Measurements from ENCODE around the gene SGPL1.
"Not testable (repeated sequence)": the region's sequence is repeated elsewhere in the genome, so short reads cannot be mapped to it uniquely, and the experiment has no call there.

Gene SGPL1

DNA sequence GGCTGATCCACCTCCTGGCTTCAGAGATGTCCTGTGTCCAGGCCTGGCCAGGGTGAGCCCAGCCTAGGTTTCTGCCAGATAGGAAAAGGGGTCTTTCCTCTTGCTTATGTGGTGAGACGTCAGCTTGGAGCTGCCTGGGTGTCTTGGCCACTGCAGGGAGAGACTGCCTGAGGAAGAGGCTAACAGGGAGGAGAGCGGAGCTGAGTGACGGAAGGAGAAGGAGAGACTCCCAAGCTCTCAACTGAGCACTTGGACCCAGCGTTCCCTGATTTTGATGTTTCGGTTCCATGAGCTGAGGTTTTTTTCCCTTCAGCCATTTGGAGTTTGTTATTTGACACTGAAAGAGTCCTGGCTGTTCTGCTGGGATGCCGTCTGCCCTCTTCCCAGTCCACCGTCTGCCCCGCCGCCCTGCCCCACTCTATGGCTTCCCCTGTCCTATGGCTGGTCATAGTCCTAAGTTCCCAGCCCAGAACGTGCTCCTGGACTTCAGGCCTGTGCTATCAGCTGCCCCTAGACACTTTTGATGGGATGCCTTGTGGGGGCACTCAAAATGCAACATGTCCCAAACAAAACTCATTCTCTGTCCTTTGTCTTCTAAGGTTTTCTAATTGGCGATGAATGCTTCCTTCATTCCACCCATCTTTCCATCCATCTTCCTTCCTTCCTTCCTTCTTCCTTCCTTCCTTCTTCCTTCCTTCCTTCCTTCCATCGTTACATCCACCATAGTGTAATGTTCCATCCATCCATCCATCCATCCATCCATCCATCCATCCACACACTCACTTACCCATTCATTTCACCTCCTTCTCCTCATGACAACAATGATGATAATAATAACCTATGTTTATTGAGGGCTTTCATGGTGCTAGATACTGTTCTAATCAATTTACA, 92.9 kb downstream of the SGPL1 start:
- no peak for DNase-seq

DNA sequence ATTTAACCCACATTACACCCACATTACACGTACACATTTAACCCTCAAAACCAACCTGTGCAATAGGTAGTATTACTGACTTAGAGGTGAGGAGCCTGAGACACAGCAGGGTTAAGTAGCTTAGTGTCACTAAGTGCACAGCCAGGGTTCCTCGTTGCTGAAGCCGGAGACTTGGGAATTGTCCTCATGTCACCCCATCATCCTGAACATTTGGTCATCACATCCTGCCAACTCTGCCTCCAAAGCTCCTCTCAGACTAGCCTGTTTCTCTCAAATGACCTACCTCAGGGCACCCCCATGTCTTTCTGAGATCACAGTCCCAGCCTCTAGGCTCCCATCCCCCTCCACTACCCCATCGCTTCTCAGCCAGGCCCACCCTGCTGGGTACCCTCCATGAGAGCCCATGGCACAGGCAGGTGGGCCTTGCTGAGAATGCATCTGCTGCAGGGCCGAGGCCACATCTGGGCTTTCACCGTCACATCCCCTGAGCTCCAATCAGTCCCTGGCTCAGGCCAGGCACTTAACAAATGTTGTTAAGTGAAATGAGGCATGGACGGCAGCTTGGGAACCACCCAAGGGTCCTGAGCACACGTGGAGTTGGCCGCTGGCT, 93.7 kb downstream of the SGPL1 start:
- no peak for DNase-seq

DNA sequence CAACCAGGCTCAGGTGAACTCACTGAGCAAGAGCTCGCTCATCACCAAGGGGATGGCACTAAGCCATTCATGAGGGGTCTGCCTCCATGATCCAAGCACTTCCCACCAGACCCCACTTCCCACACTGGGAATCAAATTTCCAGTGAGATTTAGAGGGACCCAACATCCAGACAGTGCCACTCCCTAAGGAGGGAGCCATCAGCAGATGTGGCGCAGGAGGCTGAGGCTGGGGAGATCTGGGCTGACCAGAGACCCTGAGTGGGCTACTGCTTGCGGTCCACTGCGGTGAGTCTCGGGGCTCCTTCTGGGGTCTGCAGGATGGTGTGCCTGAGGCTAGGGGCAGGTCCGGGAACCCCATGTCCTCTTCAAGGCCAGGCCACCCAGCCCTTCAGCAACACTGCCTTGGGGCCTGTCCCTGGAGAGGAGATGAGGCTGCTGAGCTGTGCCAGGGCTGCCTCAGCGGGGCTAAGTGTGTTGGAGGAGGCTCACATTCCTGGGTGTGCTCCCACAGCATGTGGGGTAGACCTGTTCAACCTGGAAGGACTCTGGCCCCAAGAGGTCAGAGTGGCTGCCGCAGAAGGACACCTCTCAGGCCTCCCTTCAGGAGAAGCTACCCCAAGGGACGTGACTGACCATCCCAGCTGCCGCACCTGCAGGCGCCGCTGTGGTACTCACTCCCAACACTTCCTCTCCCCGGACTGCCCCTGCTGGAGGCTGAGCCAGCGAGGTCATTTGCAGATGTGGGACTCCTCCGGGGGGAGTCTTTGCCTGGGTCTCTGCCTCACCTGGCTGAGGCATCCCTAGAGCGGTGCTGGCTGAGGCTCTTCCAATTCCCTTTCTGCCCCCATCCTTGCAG, 95.0 kb downstream of the SGPL1 start:
- no peak for DNase-seq

DNA sequence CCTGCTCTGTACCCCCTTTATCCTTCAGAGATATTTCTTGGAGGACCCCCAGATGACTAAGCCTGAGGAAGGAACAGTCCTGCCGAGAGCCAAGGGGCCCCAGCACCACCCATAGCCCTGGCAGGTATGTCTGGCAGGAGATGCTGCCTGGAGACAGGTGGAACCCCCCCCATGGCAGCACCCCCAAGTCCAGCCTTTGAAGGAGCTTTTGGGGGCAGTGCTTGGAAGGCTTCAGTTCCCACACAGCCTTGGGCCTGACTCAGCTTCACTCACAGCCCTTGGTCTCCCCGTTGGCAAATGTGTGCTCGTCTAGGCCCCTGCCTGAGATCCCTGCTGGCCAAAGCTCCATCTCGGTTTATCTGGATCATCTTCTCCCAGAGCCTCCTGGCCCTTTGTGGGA, 95.6 kb downstream of the SGPL1 start:
- DNase-seq, result no peak

DNA sequence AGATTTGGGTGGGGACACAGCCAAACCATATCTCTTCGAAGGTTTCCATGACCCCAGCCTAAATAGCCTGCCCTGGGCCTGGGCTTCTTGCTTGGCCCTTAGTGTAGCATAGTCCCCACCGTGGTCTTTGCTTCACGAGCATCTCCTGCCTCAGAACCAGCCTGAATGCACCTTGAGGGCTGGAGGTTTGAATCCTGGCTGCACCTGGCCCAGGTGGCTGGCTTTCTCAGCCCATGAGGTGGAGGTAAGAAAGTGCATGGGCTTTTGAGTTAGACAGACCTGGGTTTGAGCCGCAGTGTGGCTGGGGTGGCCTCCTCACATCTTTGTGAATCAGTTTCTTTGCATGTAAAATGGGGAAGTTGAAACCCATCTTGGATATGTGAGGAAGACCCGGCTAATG, 96.8 kb downstream of the SGPL1 start:
- DNase-seq, result no peak

DNA sequence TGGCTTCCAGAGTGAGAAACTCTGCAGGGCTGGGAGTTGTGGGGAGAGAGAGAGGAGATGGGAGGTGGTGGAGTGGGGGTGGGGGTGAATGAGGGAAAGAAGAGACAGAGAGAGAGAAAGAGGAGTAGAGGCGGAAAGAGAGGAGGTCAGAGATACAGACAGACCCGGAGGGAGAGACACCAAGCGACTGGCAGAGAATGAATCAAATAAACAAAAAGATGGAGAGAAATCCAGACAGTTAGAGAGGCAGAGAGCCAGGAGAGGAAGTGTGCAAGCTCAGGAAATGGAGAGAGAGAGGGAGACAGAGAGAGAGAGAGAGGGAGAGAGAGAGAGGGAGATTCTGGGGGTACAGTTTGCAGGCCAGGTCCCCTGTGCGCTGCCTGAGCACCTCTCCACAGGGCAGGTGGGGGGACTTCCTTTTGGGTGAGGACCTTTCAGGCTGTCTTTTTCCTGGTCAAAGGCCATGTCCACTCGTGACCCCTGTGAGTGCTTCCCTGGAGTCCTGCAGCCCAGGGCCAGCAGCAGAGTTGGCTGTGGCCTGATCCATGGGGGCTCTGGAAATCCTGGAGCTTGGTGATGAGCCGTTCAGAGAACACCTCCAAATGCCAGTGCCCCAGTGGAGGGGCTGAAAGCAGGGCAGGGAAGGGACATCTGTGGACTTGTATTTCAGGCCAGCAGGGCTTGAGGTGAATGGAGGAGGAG, 97.6 kb downstream of the SGPL1 start:
- DNase-seq, result no peak

DNA sequence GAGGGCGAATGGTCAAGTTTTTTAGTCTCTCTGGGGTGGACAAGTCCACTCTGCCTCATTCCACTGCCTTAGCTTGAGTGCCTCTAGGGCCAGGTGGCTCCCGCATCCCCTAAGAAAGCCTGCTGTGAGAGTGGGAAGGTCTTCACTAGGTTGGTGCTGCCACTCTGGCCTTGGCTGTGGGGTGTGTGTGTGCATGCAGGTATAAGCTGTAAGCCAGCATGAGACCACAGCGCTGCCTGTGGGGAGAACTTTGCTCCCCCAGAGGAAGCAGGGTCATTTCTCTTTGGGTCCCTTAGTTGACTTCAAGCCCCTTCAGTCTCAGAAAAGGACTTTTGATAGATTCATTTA, 98.1 kb downstream of the SGPL1 start:
- no peak for DNase-seq

DNA sequence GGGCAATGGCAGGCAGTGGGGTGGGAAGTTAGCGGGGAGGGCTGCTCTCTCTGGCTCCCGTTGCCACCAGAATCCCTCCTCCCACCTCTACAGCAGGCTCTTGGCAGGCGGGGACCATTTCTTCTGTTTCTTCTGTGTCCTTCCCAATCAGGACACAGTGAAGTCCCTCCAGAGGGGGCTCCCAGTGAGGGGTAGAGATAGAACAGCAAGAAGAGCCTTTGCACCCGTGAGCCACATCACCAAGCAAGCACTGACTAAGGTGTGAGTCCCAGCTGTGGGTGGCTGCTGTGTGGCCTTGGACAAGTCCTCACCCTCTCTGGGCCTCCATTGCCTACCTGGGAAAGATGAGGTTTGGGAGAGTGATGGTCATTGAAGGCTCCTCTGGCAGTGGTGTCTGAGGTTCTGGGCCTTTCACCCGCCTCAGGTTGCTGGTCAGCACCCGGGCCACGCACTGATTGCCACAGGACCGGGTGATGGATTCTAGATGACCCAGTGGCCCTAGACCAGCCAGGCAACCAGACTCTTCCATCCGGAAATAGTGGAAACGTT, 98.6 kb downstream of the SGPL1 start:
- no peak for DNase-seq

DNA sequence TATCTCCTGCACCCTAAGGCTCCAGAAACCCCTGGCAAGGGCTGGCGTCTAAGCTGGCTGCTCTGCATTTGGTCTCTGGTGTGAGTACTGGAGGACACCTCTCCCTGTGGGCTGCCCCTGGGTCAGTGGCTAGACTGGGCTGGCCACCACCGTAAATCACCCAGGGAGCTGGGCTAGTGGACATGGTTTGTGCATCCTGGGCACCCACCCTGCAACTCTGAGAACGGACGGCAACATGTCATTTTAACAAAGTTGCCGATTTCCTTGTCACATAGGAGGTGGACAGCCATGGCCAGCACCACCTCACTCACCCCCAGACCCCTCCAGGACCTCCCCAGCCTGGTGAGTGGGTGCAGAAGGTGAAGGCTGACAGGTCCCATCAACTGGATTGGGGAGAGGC, 99.5 kb downstream of the SGPL1 start:
- no peak for DNase-seq

DNA sequence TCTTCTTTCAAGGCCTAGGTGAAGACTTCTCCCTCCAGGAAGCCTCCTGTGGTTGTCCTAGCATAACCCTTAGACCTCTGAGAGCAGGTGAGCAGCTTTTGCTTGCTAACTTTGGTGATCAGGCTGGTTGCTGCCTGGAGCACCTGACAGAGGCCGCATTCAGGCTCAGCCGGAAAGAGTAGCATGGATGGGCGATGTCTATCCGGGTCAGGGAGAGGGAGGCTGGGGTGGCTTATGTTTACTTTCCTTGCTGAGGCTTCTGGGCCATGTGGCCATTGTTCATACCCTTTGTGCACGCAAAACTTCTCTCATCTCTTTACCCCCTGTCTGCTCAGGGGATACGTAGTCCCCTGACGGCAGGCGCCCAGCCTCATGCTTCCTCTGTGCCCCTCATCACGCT, 100.1 kb downstream of the SGPL1 start:
- no peak for DNase-seq

DNA sequence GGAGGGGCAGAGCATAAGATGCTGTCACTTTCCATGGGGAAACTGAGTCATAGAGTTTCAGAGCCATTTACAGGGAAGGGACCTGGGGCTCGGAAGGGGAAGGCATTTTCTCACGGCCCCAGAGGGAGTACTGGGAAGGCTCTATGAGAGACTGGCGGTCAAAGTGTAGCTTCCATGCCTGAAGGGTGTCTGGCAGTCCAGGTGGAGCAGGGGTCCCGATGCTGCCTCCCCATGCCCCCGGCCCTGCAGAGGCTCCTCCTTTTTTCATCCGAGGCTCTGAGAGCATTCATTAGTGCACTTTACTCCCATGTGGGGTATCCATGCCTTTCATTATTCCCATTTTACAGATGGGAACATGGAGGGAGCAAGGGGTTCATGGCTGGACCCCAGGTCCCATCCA, 100.5 kb downstream of the SGPL1 start:
- no peak for DNase-seq

DNA sequence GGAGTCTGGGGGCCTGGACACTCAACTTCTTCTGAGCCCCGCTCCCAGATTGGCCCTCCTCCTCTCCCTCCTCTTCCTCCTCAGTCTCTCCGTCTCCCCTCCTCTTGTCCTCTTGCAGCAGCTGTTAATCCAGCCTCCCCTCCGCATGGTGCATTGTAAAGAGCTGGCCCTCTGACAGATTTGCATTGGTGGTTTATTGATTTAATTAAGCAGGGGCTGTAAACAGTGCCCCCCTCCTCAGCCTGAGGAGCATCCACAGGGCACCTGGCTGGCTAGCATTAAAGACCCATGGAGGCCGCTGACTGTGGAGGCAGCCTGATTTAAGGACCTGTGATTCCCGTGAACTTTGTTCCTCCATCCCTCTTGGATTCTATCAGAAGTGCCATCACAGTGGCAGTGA, 101.5 kb downstream of the SGPL1 start:
- DNase-seq, result no peak

DNA sequence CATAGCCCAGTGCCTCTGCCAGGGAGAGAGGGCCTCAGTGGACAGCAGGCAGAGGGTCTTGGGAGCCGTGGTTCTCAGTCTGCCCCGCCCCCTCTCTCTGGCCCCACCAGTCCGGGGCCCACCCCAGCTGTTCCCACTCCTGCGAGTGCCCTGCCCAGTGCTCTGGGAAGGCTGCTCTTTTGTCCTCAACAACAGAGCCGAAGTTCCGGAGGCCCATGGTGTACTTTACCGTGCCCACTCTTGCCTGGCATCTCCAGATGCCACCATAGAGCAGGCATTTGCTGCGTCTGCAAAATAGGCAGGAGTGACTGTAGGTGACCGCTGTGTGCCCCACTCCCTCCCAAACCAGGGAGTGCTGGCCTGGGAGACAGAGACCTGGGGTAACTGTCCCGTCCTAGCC, 101.9 kb downstream of the SGPL1 start:
- no peak for DNase-seq

DNA sequence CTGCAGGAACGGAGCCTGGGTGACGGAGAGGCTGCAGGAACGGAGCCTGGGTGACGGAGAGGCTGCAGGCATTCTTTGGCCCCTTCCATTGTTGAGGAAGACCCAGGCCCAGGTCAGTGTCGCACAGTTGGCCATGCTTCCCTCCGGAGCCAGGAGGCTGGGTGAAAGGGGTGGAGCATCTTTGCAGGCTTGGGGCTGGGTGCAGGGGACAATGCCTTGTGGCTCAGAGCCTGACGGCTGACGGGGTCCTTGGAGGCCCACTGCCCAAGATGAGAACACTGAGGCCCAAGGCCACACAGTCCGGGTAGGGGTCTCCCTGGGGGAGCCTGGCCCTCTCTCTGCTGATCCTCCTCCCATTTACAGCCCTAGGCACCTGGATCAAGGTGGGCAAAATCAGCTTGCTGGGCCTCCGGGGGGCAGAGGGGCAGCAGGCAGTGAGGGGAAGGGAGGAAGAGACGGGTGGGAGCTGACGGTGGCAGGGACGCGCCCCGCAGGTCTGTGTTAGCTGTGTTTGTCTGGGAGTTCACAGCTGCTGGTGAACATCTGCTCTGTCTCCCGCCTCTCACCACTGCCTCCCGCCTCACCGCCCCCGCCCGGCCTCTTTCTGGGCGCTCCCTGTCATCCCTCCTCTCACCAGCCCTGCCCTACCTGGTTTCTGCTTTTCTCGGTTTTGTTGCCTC, 103.2 kb downstream of the SGPL1 start:
- DNase-seq, result no peak

DNA sequence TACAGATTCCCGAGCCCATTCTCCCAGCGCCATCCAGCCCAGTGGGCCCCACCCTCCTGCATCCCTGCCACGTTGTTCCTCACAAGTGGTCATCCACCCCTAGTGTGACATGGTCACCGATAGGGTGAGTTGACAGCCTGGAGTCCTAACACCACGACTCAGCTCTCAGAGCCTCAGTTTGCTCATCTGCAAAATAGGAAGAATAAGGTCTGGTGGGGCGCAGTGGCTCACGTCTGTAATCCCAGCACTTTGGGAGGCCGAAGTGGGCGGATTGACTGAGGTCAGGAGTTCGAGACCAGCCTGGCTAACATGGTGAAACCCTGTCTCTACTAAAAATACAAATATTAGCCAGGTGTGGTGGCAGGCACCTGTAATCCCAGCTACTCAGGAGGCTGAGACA, 104.2 kb downstream of the SGPL1 start:
- DNase-seq, result not testable (repeated sequence)

DNA sequence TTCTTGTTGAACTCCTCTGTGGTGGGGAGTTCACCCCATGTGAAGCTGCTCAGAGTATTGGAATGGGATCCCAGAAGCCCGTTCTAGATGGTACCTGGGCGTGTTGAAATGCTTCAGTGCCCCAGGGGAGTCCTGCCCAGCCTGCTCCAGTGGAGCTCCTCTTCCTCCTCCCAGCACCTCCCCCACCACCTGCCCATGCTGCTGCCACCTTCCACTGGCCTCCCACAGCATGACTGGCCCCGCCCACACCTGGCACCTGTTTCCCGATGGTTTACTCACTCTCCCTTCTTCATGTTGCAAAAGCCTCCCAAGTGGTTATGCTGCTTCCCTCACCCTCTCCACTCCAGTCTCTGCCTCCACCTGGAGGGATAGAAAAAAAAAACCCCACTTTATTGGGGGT, 104.8 kb downstream of the SGPL1 start:
- DNase-seq, result no peak

DNA sequence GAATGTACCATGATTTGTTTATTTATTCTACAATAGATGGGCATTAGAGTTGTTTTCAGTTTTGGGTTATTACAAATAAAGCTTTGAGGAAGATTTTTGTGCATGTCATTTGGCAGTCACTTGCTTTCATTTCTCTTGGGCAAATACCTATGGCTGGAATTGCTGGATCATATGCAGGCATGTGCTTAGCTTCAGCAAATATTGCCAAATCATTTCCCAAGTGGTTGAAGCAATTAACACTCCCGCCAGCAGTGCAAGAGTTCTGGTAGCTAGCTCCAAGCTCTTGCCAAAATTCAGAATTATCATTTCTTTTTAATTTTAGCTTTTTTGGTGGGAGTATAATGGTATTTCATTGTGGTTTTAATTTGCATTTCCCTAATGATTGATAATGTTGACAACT, 105.5 kb downstream of the SGPL1 start:
- no peak for DNase-seq

DNA sequence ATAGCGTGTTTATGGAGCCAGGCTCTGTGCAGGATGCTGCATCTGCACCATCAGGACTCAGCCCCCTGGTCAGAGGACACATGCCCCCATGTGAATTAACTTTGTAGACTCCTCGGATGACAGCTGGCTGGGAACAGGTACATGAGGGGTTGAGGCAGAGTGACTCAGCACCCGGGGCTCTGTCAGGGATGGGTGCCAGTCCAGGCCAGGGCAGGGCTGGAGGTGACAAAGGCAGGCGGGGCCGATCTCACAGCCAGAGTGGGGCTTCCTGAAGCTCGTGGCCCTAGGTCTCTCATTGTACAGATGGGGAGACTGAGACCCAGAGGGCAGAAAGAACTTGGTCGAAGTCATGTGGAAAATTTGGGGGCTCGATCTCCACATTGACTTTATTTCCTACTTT, 107.9 kb downstream of the SGPL1 start:
- no peak for DNase-seq

DNA sequence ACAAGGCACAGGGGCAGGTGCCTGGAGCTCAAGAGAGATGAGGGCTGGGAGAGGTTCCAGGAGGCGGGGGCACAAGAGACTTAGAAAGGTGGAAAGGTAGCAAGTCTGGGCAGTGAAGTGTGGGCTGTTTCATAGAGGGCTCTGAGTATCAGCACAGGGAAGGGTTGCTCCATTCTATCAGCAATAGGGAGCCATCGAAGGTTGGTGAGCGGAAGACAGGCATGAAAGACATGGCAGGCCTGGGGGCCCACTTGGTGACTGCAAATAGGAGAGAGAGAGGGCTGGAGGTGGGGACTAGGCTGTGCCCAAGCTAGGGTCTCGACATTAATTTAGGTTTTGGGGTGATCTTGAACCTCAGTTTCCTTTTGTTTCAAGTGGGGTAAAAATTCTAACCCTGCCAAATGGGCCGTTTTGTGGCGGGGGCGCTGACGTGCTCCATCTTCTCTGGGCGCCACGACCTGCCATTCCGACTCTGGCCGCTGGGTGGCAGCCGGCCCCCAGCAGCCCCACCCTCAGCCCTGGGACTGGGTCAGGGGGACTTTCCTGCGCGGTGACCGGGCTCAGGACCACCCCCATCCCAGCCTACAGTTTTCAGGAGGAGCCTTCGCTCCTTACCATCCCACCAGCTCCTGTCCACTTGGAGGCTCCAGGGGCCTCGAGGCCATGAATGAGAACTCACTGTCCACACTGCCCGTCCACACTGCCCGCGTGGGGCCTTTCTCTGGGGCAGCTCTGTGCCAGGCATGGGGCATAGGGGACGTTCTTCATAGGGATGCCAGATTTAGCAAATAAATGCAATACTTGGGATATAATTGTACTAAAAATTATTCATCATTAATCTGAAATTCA, 109.9 kb downstream of the SGPL1 start:
- peak; percentile 21 for DNase-seq

DNA sequence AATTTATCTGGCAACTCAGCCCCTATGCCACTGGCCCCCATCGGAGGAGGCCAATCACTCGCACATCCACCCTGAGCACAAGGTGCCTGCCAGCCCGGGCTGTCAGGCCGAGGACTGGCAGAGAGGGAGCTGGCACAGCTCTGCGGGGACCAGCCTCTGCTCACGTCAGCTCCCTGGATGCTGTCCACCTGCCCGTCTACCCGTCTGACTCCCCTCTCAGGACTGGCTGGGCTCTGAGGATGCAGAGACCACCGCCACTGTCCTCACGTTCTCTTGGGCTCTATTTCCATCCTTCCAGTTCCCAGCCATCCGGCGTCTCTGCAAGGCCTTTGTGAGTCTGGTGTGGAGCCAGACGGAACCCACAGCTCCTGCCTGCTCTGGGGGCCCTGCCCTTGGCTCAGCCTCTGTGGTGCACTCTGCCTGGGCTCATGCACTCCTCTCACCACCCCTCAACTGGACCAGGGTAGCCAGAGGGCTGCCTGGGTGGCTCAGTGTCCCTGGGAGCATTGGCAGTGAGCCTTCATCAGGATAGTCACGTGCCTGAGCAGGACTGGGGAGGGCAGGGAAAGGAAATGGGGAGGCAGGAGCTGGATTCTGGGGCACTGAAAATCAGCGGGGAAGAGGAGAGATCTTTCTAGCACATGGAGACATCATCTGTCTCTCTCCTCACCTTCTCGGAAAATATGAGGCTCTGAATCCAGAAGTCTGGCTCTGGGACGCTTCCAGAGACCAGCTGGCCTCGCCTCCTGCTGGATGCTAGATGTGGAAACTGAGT, 110.7 kb downstream of the SGPL1 start:
- no peak for DNase-seq
